Common myeloid progenitor, CD34-positive (primary cell): ENCODE results near the gene CST4.

Source experiments
- CTCF ChIA-PET: fragments of 350-600 bp; sonication (Branson Sonifier 250); formaldehyde crosslinking; loops from one replicate; lab custom pipeline; 2021; ENCODE audit warnings: antibody characterized with exemption; lab: Charles Lee
- POLR2A ChIA-PET: fragments of 350-600 bp; sonication (Branson Sonifier 250); formaldehyde crosslinking; loops from one replicate; lab custom pipeline; 2021; ENCODE audit warnings: antibody characterized with exemption; lab: Charles Lee
- DNase-seq, 3 donors: peaks; one replicate each; pipeline versions ENCODE4 v3.0.0 to v3.0.0-alpha.2; 2013
- H3K27ac ChIP-seq, 2 experiments: 1 replicate in 1 of 2; 2 replicates in 1 of 2; pipeline ENCODE4 v1.7.0; 2013; ENCODE audit warnings: inconsistent platforms in 2 of 2, low read length in 2 of 2, mild to moderate bottlenecking in 2 of 2, low read depth in 1 of 2, moderate library complexity in 1 of 2; ENCODE audit not compliant: severe bottlenecking in 2 of 2, insufficient read depth in 1 of 2, poor library complexity in 1 of 2
- H3K27me3 ChIP-seq, 5 experiments: replicated peaks in 2 of 5; 1 replicate in 3 of 5; 2 replicates in 2 of 5; pipeline versions ENCODE4 v1.6.1 to v1.7.0; 2013; ENCODE audit warnings: low read length in 4 of 5, mild to moderate bottlenecking in 2 of 5, moderate library complexity in 2 of 5, inconsistent platforms in 1 of 5; ENCODE audit not compliant: insufficient read depth in 5 of 5, control insufficient read depth in 4 of 5
- H3K36me3 ChIP-seq, 4 experiments: 1 replicate in 2 of 4; 2 replicates in 2 of 4; pipeline versions ENCODE4 v1.6.1 to v1.7.0; 2013; ENCODE audit warnings: low read length in 3 of 4, control low read depth in 1 of 4, mild to moderate bottlenecking in 1 of 4; ENCODE audit not compliant: control insufficient read depth in 4 of 4, insufficient read depth in 4 of 4
- H3K4me1 ChIP-seq, 4 experiments: 1 replicate in 3 of 4; 2 replicates in 1 of 4; pipeline versions ENCODE4 v1.6.1 to v1.7.1; 2013; ENCODE audit warnings: low read length in 3 of 4, mild to moderate bottlenecking in 3 of 4, control low read depth in 1 of 4, inconsistent platforms in 1 of 4, moderate library complexity in 1 of 4; ENCODE audit not compliant: control insufficient read depth in 4 of 4, insufficient read depth in 4 of 4; ENCODE audit errors: control extremely low read depth in 1 of 4
- H3K4me3 ChIP-seq, 7 experiments: 1 replicate in 4 of 7; 2 replicates in 3 of 7; pipeline versions ENCODE4 v1.5.1 to v1.7.0; 2013; ENCODE audit warnings: mild to moderate bottlenecking in 7 of 7, low read length in 6 of 7, moderate library complexity in 6 of 7, inconsistent platforms in 2 of 7, low read depth in 2 of 7, control low read depth in 1 of 7; ENCODE audit not compliant: insufficient read depth in 4 of 7, control insufficient read depth in 1 of 7; ENCODE audit errors: extremely low read depth in 1 of 7
- H3K9me3 ChIP-seq, 5 experiments: 1 replicate in 4 of 5; 2 replicates in 1 of 5; pipeline versions ENCODE4 v1.6.1 to v1.7.1; 2013; ENCODE audit warnings: low read length in 4 of 5, mild to moderate bottlenecking in 2 of 5, inconsistent platforms in 1 of 5, low read depth in 1 of 5, moderate library complexity in 1 of 5; ENCODE audit not compliant: control insufficient read depth in 4 of 5, insufficient read depth in 2 of 5; ENCODE audit errors: control extremely low read depth in 1 of 5
- WGBS: methylation state at CpG from one replicate; pipeline ENCODE4 v1.1.5; 2013; ENCODE audit not compliant: insufficient coverage; 5-methylcytosine and 5-hydroxymethylcytosine counted together

CST4 gene

DNA sequence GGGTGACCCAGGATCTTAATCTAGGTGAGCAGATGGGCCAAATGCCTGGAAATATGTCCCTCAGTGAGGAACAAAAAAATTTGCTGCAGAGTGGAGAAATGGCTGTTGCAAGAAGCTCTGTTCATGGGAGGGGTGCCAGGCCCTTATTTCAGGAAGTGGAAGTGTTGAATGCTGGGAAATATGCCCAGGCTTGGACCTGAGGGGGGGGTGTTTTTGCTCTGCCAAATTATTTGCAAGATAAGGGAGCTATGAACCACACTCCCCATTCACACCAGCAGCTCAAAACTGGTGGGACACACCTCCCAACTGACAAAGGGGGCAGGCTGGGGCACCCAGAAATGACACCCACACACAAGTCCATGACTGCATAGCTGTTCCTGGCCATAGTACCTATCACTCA is 8.7 kb downstream of the CST4 start:
- no peaks in the 10 kb centered on the region for H3K9me3 ChIP-seq
- H3K27ac ChIP-seq = no peak overlapping the region
- H3K36me3 ChIP-seq = no peaks in the 10 kb centered on the region
- H3K27me3 ChIP-seq = no peaks in the 10 kb centered on the region
- no peak overlapping the region for H3K4me3 ChIP-seq
- ChIA-PET CTCF (interaction anchor here (1.2 to 1.8 kb wide), 3 partner anchors 9 to 18 kb away, joined by 3 to 4 read pairs (median 4); no protein-coding TSS in a partner anchor), POLR2A (no interaction called here)
- DNase-seq = peak in 1 of 3 donors; percentile 17
- H3K4me1 ChIP-seq = peaks cover 0 to 5% (median 3%) of the 10 kb centered on the region in 4 experiments

DNA sequence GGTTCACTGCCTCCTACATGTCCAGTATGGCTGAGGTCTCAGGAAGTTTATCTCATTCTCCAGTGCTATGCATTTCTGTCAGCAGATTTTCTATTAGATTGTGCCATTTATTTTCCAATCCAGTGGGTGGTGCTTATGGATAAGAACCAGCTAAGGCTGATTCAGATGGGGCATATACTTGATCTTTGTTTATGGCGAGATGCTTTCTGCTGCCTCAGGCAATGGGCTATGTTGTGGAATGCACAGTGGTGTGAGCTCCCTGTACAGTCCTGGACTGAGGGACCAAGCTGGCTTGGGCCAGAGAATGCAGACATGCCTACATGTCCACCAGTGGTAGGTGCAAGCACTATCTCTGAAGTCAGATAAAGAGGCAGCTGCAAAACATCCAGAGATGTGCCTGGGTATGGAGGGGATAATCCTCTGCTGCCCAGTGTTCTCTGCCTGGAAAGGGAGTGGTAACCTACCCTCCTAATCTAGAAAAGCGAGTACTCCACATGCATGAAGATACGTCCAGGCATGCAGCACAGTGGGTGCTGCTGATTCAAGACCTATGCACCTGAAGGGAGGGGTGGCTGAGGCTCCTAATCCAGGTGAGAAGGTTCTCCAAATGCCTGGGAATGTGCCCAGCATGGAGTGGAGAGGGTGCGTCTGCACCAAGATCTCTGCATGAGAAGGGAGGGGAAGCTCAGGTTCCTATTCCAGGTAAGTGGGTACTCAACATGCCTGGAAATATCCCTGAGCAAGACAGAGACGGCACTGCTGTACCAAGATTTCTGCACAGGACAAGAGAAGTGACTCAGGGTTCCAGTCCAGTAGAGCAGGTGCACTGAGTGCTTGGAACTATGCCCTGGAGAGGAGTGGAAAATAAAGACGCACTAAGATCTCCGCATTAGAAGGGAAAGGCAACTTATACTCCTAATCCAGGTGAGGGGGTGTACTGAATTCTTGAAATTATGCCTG is 9.4 kb downstream of the CST4 start:
- no peaks in the 10 kb centered on the region for H3K9me3 ChIP-seq
- WGBS = 98% methylated on average over 5 of the region's 7 CpGs
- H3K4me3 ChIP-seq = no peak overlapping the region
- DNase-seq = no peak
- no peak overlapping the region for H3K27ac ChIP-seq
- ChIA-PET CTCF (interaction anchor here (1.2 to 1.8 kb wide), 3 partner anchors 8 to 17 kb away, joined by 3 to 4 read pairs (median 4); no protein-coding TSS in a partner anchor), POLR2A (no interaction called here)
- no peaks in the 10 kb centered on the region for H3K36me3 ChIP-seq
- H3K27me3 ChIP-seq = no peaks in the 10 kb centered on the region
- peaks cover 0 to 5% (median 3%) of the 10 kb centered on the region in 4 experiments for H3K4me1 ChIP-seq

DNA sequence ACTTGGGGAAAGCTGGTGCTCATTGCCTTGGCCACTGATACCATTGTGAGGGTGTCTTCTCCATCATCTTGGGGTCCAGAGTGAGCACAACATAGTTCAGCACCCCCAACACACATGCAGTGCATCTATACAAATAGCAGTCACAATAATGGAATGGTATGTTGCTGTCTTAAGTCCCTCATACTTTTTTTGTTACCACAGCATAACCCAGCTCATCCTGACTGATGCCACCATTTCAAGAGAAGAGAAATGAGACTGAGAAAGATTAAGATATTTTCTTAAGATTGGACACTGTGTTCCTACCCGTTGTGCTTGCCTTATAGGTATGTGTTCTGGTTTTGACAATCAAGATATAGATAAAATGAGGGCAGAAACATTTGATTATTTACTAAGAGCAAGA is 15.6 kb downstream of the CST4 start:
- H3K4me3 ChIP-seq = no peak overlapping the region
- no peaks in the 10 kb centered on the region for H3K9me3 ChIP-seq
- POLR2A ChIA-PET = no interaction called here
- no peaks in the 10 kb centered on the region for H3K36me3 ChIP-seq
- DNase-seq = no peak
- no peak overlapping the region for H3K27ac ChIP-seq
- H3K27me3 ChIP-seq = no peaks in the 10 kb centered on the region
- H3K4me1 ChIP-seq = no peaks in the 10 kb centered on the region
- CTCF ChIA-PET = no interaction called here
- WGBS = 100% methylated on average over 1 of the region's 1 CpG

DNA sequence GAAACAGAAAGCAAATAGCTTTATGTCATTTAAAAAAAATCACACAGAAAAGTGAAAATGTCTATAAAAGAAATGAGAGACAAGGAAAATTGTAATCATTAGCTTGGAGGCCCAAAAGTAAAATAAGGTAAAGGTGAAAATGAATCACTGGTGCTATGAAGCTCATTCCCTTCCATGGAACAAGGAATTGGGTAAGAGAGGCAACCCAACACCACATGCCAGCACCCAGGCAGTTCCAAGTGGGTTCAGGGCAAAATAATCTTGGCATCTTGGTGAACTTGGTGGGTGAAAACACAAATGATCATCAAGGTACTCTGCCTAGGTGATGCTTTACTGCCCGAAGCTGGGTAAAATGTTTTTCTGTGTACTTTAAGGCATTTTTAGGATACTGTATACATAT is 16.7 kb downstream of the CST4 start:
- CTCF ChIA-PET = no interaction called here

DNA sequence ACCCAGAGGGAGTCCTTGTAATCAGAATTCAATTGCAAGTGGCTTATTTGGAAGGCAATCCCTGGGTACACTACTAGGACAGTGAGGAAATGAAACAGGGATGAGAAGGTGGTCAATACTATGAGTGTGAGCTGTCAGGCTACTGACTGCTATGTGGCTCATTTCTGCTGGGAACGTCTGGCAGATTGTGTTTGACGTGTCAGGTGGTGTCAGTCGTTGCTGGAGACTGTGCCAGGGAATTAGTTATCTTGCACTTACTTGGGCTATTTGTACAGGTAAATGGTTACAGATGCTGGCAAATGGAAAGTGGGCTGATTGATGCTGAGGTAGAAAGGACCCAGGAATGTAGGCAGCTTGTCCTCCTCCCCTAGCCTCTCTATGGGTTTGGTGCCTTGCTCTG is 17.4 kb downstream of the CST4 start:
- H3K27me3 ChIP-seq = no peaks in the 10 kb centered on the region
- no peak overlapping the region for H3K4me3 ChIP-seq
- no peaks in the 10 kb centered on the region for H3K36me3 ChIP-seq
- H3K9me3 ChIP-seq = no peaks in the 10 kb centered on the region
- ChIA-PET POLR2A (no interaction called here), CTCF (interaction anchor here (1.2 kb wide), 1 partner anchor 8 kb away, joined by 3 read pairs; no protein-coding TSS in a partner anchor)
- peaks cover 0 to 2% (median 0%) of the 10 kb centered on the region in 4 experiments for H3K4me1 ChIP-seq
- DNase-seq = no peak
- H3K27ac ChIP-seq = no peak overlapping the region
- 100% methylated on average over 3 of the region's 3 CpGs for WGBS

More for the DNA sequence above, 16.7 kb downstream of the CST4 start:
- no CpG with 5 or more reads among the region's 1 CpG for WGBS
- no peaks in the 10 kb centered on the region for H3K4me1 ChIP-seq
- no peak overlapping the region for H3K27ac ChIP-seq
- no peaks in the 10 kb centered on the region for H3K36me3 ChIP-seq
- H3K9me3 ChIP-seq = no peaks in the 10 kb centered on the region
- H3K4me3 ChIP-seq = no peak overlapping the region
- no peaks in the 10 kb centered on the region for H3K27me3 ChIP-seq
- POLR2A ChIA-PET = no interaction called here
- DNase-seq = no peak

DNA sequence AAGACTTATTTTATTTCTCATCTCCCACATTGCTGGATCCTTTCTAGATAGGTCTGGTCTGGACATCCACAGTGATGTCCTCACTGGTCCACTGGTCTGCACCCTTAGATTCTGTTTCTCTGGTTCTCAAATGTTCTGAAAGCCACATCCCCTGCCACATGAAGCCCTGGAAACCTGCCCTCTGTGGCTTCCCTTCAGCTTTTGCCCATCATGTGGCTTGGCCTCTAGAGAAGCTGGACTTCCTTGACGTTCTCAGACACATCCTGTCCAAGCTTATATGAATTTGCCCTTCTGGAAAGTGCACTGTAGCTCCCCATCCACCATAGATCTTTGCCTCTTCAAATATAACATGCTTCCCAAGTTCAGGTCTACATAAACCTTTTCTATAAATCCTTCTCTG is 18.5 kb downstream of the CST4 start:
- ChIA-PET CTCF (interaction anchor here (0.5 to 1.2 kb wide), 2 partner anchors 9 to 23 kb away, joined by 3 read pairs; no protein-coding TSS in a partner anchor), POLR2A (no interaction called here)
- no peak overlapping the region for H3K4me3 ChIP-seq
- no peaks in the 10 kb centered on the region for H3K9me3 ChIP-seq
- H3K4me1 ChIP-seq = peaks cover 0 to 2% (median 0%) of the 10 kb centered on the region in 4 experiments
- no peak overlapping the region for H3K27ac ChIP-seq
- no peaks in the 10 kb centered on the region for H3K27me3 ChIP-seq
- DNase-seq = no peak
- no peaks in the 10 kb centered on the region for H3K36me3 ChIP-seq
- 0% methylated on average over 1 of the region's 1 CpG for WGBS

DNA sequence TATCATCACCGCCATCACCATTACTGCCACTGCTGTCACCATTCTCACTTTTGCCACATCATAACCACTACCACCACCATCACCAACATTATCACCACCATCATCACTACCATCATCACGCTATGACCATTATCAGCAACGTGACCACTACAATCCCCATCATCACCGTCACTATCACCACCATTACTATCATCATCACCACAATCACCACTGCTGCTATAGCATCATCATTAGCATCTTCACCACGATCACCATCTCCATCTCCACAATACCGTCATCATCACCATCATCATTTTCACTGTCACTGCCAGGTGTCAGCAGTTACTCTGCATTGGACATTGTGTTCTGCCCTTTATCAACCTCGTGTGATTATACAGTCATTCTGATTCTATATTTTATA is 19.0 kb downstream of the CST4 start:
- POLR2A ChIA-PET = no interaction called here
- H3K27me3 ChIP-seq = no peaks in the 10 kb centered on the region
- no peaks in the 10 kb centered on the region for H3K9me3 ChIP-seq
- H3K27ac ChIP-seq = no peak overlapping the region
- H3K4me1 ChIP-seq = peaks cover 0 to 2% (median 0%) of the 10 kb centered on the region in 4 experiments
- CTCF ChIA-PET = interaction anchor here (0.5 kb wide), 1 partner anchor 23 kb away, joined by 3 read pairs; no protein-coding TSS in a partner anchor
- 100% methylated on average over 7 of the region's 7 CpGs for WGBS
- no peaks in the 10 kb centered on the region for H3K36me3 ChIP-seq
- H3K4me3 ChIP-seq = no peak overlapping the region
- no peak for DNase-seq
